ENCODE measurements around the gene SH3PXD2A.
A peak's percentile ranks its signal among the peaks of the same experiment; 100 is the strongest.
"Not testable (repeated sequence)": the region's sequence is repeated elsewhere in the genome, so short reads cannot be mapped to it uniquely, and the experiment has no call there.

SH3PXD2A gene

GRCh38 chr10:103852856-103853255 is 2.5 kb downstream of the SH3PXD2A start:
- TF ChIP-seq POU2F2 (IDR thresholded peaks at IDR 0.05; ENCODE audit: low read depth, low read length) (no peak), TAF1 (IDR thresholded peaks at IDR 0.05; ENCODE audit: low read depth, low read length) (no peak), PAX5 (IDR thresholded peaks at IDR 0.05; ENCODE audit: insufficient read depth, low read length, severe bottlenecking) (no peak), POLR2AphosphoS5 (IDR thresholded peaks at IDR 0.05; ENCODE audit: low read depth, low read length) (no peak), POLR2A (IDR thresholded peaks at IDR 0.05; ENCODE audit: low read depth, low read length) (no peak), SPI1 (IDR thresholded peaks at IDR 0.05; ENCODE audit: low read depth, low read length) (no peak)
- DNase-seq (ENCODE audit: insufficient read length, low spot score) (no peak), FAIRE-seq (no peak)

GRCh38 chr10:103852189-103852711 is 3.1 kb downstream of the SH3PXD2A start:
- DNase-seq (ENCODE audit: insufficient read length, low spot score) (no peak), FAIRE-seq (no peak)
- TF ChIP-seq TAF1 (IDR thresholded peaks at IDR 0.05; ENCODE audit: low read depth, low read length) (no peak), POLR2A (IDR thresholded peaks at IDR 0.05; ENCODE audit: low read depth, low read length) (no peak), PAX5 (IDR thresholded peaks at IDR 0.05; ENCODE audit: insufficient read depth, low read length, severe bottlenecking) (no peak), POLR2AphosphoS5 (IDR thresholded peaks at IDR 0.05; ENCODE audit: low read depth, low read length) (no peak), SPI1 (IDR thresholded peaks at IDR 0.05; ENCODE audit: low read depth, low read length) (no peak), POU2F2 (IDR thresholded peaks at IDR 0.05; ENCODE audit: low read depth, low read length) (no peak)

- no peak for FAIRE-seq
- DNase-seq (ENCODE audit: insufficient read length, low spot score) = no peak
- TF ChIP-seq TAF1 (IDR thresholded peaks at IDR 0.05; ENCODE audit: low read depth, low read length) (no peak), POLR2AphosphoS5 (IDR thresholded peaks at IDR 0.05; ENCODE audit: low read depth, low read length) (no peak), SPI1 (IDR thresholded peaks at IDR 0.05; ENCODE audit: low read depth, low read length) (no peak), POLR2A (IDR thresholded peaks at IDR 0.05; ENCODE audit: low read depth, low read length) (no peak), POU2F2 (IDR thresholded peaks at IDR 0.05; ENCODE audit: low read depth, low read length) (no peak), PAX5 (IDR thresholded peaks at IDR 0.05; ENCODE audit: insufficient read depth, low read length, severe bottlenecking) (no peak)
Measured at GRCh38 chr10:103851261-103851660, 4.1 kb downstream of the SH3PXD2A start.

GRCh38 chr10:103850572-103850895 is 4.8 kb downstream of the SH3PXD2A start:
- DNase-seq (ENCODE audit: insufficient read length, low spot score) (no peak), FAIRE-seq (no peak)
- TF ChIP-seq SPI1 (IDR thresholded peaks at IDR 0.05; ENCODE audit: low read depth, low read length) = 0 out of 2 replicates have a peak, but pooled peaks have one; percentile 0
- no peak for TF ChIP-seq POLR2A (IDR thresholded peaks at IDR 0.05; ENCODE audit: low read depth, low read length)

GRCh38 chr10:103849880-103850571 is 5.3 kb downstream of the SH3PXD2A start:
- no peak for FAIRE-seq
- TF ChIP-seq POU2F2 (IDR thresholded peaks at IDR 0.05; ENCODE audit: low read depth, low read length) (no peak), TAF1 (IDR thresholded peaks at IDR 0.05; ENCODE audit: low read depth, low read length) (no peak), SPI1 (IDR thresholded peaks at IDR 0.05; ENCODE audit: low read depth, low read length) (no peak), POLR2AphosphoS5 (IDR thresholded peaks at IDR 0.05; ENCODE audit: low read depth, low read length) (no peak), POLR2A (IDR thresholded peaks at IDR 0.05; ENCODE audit: low read depth, low read length) (no peak), PAX5 (IDR thresholded peaks at IDR 0.05; ENCODE audit: insufficient read depth, low read length, severe bottlenecking) (no peak)
- no peak for DNase-seq (ENCODE audit: insufficient read length, low spot score)

GRCh38 chr10:103849212-103849877 is 6.0 kb downstream of the SH3PXD2A start:
- no peak for DNase-seq (ENCODE audit: insufficient read length, low spot score)
- no peak for FAIRE-seq
- TF ChIP-seq PAX5 (IDR thresholded peaks at IDR 0.05; ENCODE audit: insufficient read depth, low read length, severe bottlenecking) (no peak), POU2F2 (IDR thresholded peaks at IDR 0.05; ENCODE audit: low read depth, low read length) (no peak), POLR2A (IDR thresholded peaks at IDR 0.05; ENCODE audit: low read depth, low read length) (no peak), TAF1 (IDR thresholded peaks at IDR 0.05; ENCODE audit: low read depth, low read length) (no peak), POLR2AphosphoS5 (IDR thresholded peaks at IDR 0.05; ENCODE audit: low read depth, low read length) (no peak), SPI1 (IDR thresholded peaks at IDR 0.05; ENCODE audit: low read depth, low read length) (no peak)

GRCh38 chr10:103847909-103848468 is 7.4 kb downstream of the SH3PXD2A start:
- TF ChIP-seq PAX5 (IDR thresholded peaks at IDR 0.05; ENCODE audit: insufficient read depth, low read length, severe bottlenecking) (no peak), POU2F2 (IDR thresholded peaks at IDR 0.05; ENCODE audit: low read depth, low read length) (no peak), TAF1 (IDR thresholded peaks at IDR 0.05; ENCODE audit: low read depth, low read length) (no peak), POLR2A (IDR thresholded peaks at IDR 0.05; ENCODE audit: low read depth, low read length) (no peak), SPI1 (IDR thresholded peaks at IDR 0.05; ENCODE audit: low read depth, low read length) (no peak), POLR2AphosphoS5 (IDR thresholded peaks at IDR 0.05; ENCODE audit: low read depth, low read length) (no peak)
- DNase-seq (ENCODE audit: insufficient read length, low spot score) (no peak), FAIRE-seq (no peak)

GRCh38 chr10:103847346-103847745 is 8.0 kb downstream of the SH3PXD2A start:
- DNase-seq (ENCODE audit: insufficient read length, low spot score) (no peak), FAIRE-seq (no peak)
- TF ChIP-seq TAF1 (IDR thresholded peaks at IDR 0.05; ENCODE audit: low read depth, low read length) = no peak
- TF ChIP-seq POU2F2 (IDR thresholded peaks at IDR 0.05; ENCODE audit: low read depth, low read length) = no peak

GRCh38 chr10:103845972-103846371 is 9.4 kb downstream of the SH3PXD2A start:
- DNase-seq (ENCODE audit: insufficient read length, low spot score) = no peak
- TF ChIP-seq TAF1 (IDR thresholded peaks at IDR 0.05; ENCODE audit: low read depth, low read length) (no peak), PAX5 (IDR thresholded peaks at IDR 0.05; ENCODE audit: insufficient read depth, low read length, severe bottlenecking) (no peak), SPI1 (IDR thresholded peaks at IDR 0.05; ENCODE audit: low read depth, low read length) (peak; percentile 40; the same call in 1 of the 2 replicates), POU2F2 (IDR thresholded peaks at IDR 0.05; ENCODE audit: low read depth, low read length) (no peak), POLR2A (IDR thresholded peaks at IDR 0.05; ENCODE audit: low read depth, low read length) (no peak)
- peak; percentile 91 for FAIRE-seq

GRCh38 chr10:103845346-103845745 is 10.0 kb downstream of the SH3PXD2A start:
- not testable (repeated sequence) for FAIRE-seq

More at GRCh38 chr10:103845346-103845745, 10.0 kb downstream of the SH3PXD2A start:
- not testable (repeated sequence) for DNase-seq (ENCODE audit: insufficient read length, low spot score)

All from GM12891 (cell line).